BE2C (cell line): Measurements from ENCODE around the gene PRKG1.

Source experiments
- DNase-seq: peaks from one replicate; pipeline ENCODE4 v3.0.0-alpha.2; 2020
- H3K27me3 ChIP-seq: fragments of 250-450 bp; sonication (Bioruptor Pico); 2 replicates; pipeline ENCODE4 v1.5.1; 2020; ENCODE audit warnings: mild to moderate bottlenecking
- H3K36me3 ChIP-seq: fragments of 250-450 bp; sonication (Bioruptor Pico); 2 replicates; pipeline ENCODE4 v1.5.1; 2020; ENCODE audit warnings: mild to moderate bottlenecking
- H3K4me1 ChIP-seq: fragments of 250-450 bp; sonication (Bioruptor Pico); 2 replicates; pipeline ENCODE4 v1.5.1; 2020
- H3K4me3 ChIP-seq: 2 replicates; pipeline ENCODE4 v1.5.1; 2011; ENCODE audit warnings: low read depth, low read length
- H3K9me3 ChIP-seq: fragments of 250-450 bp; sonication (Bioruptor Pico); 2 replicates; pipeline ENCODE4 v1.5.1; 2020
- CTCF ChIP-seq: IDR thresholded peaks from 2 replicates; pipeline ENCODE4 v1.5.1; 2012; ENCODE audit warnings: mild to moderate bottlenecking, low read depth, low read length

Gene PRKG1

GRCh38 chr10:51861731-51862130 lies 787.4 kb downstream of the PRKG1 start:
- no peak for DNase-seq
- Histone ChIP-seq H3K36me3 (no peaks in the 10 kb centered on the region), H3K4me1 (no peaks in the 10 kb centered on the region), H3K27me3 (no peaks in the 10 kb centered on the region), H3K4me3 (no peak overlapping the region), H3K9me3 (no peaks in the 10 kb centered on the region)
- no peak for TF ChIP-seq CTCF

GRCh38 chr10:51862149-51862548 lies 787.9 kb downstream of the PRKG1 start:
- DNase-seq = no peak
- no peak for TF ChIP-seq CTCF
- no peaks in the 10 kb centered on the region for H3K4me1 ChIP-seq
- no peaks in the 10 kb centered on the region for H3K36me3 ChIP-seq
- H3K9me3 ChIP-seq = no peaks in the 10 kb centered on the region
- H3K27me3 ChIP-seq = no peaks in the 10 kb centered on the region
- H3K4me3 ChIP-seq = no peak overlapping the region

- H3K4me3 ChIP-seq = no peak overlapping the region
Measured at GRCh38 chr10:51867956-51868355, 793.7 kb downstream of the PRKG1 start.

GRCh38 chr10:51874131-51874530 lies 799.8 kb downstream of the PRKG1 start:
- H3K27me3 ChIP-seq = no peaks in the 10 kb centered on the region
- H3K4me1 ChIP-seq = peaks cover 3% of the 10 kb centered on the region; the same call in 1 of the 2 replicates
- DNase-seq = no peak
- no peaks in the 10 kb centered on the region for H3K36me3 ChIP-seq
- no peak overlapping the region for H3K4me3 ChIP-seq
- no peak for TF ChIP-seq CTCF
- no peaks in the 10 kb centered on the region for H3K9me3 ChIP-seq

More at GRCh38 chr10:51867956-51868355, 793.7 kb downstream of the PRKG1 start:
- no peak for DNase-seq
- H3K4me1 ChIP-seq = no peaks in the 10 kb centered on the region
- TF ChIP-seq CTCF = no peak
- H3K9me3 ChIP-seq = no peaks in the 10 kb centered on the region
- no peaks in the 10 kb centered on the region for H3K27me3 ChIP-seq
- no peaks in the 10 kb centered on the region for H3K36me3 ChIP-seq

- no peak for TF ChIP-seq CTCF
- H3K9me3 ChIP-seq = no peaks in the 10 kb centered on the region
- H3K4me3 ChIP-seq = no peak overlapping the region
- no peaks in the 10 kb centered on the region for H3K27me3 ChIP-seq
- H3K4me1 ChIP-seq = peaks cover 3% of the 10 kb centered on the region; the same call in 1 of the 2 replicates
- H3K36me3 ChIP-seq = no peaks in the 10 kb centered on the region
- no peak for DNase-seq
Measured at GRCh38 chr10:51875610-51876009, 801.3 kb downstream of the PRKG1 start.

- Histone ChIP-seq H3K9me3 (no peaks in the 10 kb centered on the region), H3K36me3 (no peaks in the 10 kb centered on the region), H3K27me3 (no peaks in the 10 kb centered on the region), H3K4me1 (peaks cover 3% of the 10 kb centered on the region; the same call in 1 of the 2 replicates), H3K4me3 (no peak overlapping the region)
- DNase-seq = no peak
- no peak for TF ChIP-seq CTCF
Measured at GRCh38 chr10:51876503-51876902, 802.2 kb downstream of the PRKG1 start.
